Measurements from ENCODE around the gene SLC4A7.

DNA sequence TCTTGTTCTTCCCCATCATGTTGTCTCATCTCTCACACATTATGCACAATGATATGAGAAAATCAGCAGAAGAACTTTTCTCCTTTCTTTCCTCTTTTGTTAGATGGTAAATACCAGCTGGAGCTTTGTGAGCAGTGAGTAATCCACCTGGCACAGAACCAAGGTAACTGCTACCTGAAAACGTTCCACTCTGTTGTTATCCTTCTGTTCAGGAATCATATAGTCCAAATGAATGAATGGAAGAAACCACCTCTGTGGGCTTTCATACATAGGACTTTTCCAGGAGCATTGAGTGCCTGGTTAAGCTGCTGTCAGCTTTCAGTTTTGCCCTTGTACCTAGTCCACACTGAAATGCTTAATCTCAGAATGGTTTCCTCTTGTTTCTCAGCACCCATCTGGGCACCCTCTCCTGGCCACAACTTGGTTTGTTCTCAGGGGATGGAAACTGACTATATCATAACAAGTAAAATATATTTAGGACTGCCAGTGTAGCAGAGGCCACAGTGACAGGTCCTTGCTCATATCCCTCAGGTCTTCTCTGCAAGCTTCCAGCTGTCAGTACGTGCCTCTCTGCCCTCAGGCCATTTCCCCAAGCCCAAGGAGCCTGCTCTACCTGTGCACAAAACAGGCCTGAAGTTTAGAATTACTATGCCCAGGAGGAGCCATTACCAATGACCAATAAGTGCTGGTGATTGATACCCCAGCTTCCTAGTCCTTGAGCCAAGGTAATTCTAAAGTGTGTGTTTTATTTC is 23.5 kb upstream of the SLC4A7 start:
- no peak for TF ChIP-seq EZH2 (IDR thresholded peaks at IDR 0.05; ENCODE audit: low read length, missing control alignments)
- TF ChIP-seq, protein P1, sequence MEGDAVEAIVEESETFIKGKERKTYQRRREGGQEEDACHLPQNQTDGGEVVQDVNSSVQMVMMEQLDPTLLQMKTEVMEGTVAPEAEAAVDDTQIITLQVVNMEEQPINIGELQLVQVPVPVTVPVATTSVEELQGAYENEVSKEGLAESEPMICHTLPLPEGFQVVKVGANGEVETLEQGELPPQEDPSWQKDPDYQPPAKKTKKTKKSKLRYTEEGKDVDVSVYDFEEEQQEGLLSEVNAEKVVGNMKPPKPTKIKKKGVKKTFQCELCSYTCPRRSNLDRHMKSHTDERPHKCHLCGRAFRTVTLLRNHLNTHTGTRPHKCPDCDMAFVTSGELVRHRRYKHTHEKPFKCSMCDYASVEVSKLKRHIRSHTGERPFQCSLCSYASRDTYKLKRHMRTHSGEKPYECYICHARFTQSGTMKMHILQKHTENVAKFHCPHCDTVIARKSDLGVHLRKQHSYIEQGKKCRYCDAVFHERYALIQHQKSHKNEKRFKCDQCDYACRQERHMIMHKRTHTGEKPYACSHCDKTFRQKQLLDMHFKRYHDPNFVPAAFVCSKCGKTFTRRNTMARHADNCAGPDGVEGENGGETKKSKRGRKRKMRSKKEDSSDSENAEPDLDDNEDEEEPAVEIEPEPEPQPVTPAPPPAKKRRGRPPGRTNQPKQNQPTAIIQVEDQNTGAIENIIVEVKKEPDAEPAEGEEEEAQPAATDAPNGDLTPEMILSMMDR (conservative IDR thresholded peaks at IDR 0.05 in 1 of 2, IDR thresholded peaks at IDR 0.05 in 1 of 2; ENCODE audit: low read depth in 1 of 2, low read length in 2 of 2), result no peak
